Measurements from ENCODE around the gene NCKAP5L.
"Not testable (repeated sequence)": the region's sequence is repeated elsewhere in the genome, so short reads cannot be mapped to it uniquely, and the experiment has no call there.

NCKAP5L gene

DNA sequence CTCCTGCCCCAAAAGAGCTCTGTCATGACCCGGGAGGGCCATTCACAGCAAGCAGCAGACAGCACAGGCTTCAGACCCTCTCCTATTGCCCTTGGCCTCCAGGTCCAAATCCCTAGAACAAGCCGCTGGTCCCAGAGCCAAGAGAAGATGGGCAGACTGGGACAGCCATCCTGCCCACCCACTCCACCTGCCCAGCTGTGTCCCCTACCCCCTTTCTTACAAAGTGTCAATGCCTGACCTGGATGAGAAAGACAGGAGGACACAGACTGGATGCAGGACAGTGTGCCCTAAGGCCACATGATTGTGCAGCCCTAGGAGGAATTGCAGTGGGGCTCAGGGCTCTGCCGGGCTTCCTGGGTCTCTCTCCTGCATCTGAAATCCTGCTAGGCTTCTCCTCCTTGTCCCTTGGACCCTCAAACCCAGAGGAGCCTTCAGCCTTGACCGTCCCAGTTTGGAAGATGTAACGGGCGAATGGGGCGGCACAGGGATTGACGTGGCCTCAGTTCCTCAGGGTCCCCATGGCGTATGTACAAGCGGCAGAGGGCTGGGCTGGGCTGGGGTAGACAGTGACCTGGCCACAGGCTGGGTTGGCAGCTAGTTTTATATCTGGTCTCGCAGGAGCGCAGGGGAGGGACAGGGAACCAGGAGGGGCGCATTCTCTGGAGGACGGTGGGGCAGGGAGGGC is 41.7 kb upstream of the NCKAP5L start:
- Mint-ChIP-seq H3K27ac (ENCODE audit: low read depth) (no peak overlapping the region), H3K27me3 (peaks cover 11% of the 10 kb centered on the region), H3K36me3 (ENCODE audit: insufficient read depth) (no peaks in the 10 kb centered on the region), H3K4me1 (no peaks in the 10 kb centered on the region), H3K9me3 (no peaks in the 10 kb centered on the region), H3K4me3 (no peak overlapping the region)
- DNase-seq (ENCODE audit: low spot score in 2 of 2) (no peak), ATAC-seq (replicated peaks; ENCODE audit: extremely low read depth, poor library complexity, severe bottlenecking) (no peak)

DNA sequence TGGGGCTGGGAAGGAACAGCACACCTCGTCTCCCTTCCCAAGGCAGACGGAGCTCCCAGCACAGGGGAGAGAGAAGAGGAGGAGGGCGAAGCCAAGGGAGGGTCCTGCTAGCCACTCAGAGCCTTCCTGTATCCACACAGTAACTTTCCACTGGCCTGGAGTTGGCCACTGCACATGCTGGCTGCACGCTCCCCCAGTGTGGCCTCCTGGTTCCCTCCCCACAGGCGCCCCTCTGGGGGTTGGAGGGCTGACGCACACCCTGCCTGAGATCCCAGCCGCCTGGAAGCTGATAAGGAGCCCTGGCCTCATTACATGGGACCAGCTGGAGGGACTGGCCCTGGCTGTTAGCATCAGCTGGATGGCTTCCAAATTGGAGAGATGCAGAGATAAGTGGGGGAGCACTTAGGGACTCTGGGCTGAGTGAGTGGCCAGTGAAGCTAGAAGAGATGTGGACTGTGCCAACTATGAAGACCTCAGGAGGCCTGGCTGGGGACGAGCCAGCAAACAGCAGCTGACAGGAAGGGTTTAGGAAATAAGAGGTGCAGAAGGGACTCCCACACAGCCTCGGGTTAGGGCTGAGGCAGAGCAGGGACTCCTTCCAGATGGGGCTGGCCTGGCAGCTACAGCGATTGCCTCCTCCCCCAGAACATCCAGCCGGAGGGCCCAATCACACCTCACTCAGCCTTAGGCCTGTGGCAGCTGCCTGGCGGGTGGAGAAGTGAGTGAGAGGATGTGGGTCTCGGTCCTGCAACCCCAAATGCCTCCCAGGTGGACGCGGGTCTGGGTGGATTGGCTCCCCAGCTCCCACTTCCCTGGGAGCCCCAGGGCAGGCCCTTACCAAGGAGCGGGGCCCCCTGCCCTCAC is 41.0 kb upstream of the NCKAP5L start:
- H3K27ac Mint-ChIP-seq (ENCODE audit: low read depth): no peak overlapping the region
- H3K4me1 Mint-ChIP-seq: no peaks in the 10 kb centered on the region
- no peaks in the 10 kb centered on the region for H3K36me3 Mint-ChIP-seq (ENCODE audit: insufficient read depth)
- no peaks in the 10 kb centered on the region for H3K9me3 Mint-ChIP-seq
- no peak overlapping the region for H3K4me3 Mint-ChIP-seq
- peaks cover 19% of the 10 kb centered on the region for H3K27me3 Mint-ChIP-seq
- DNase-seq (ENCODE audit: low spot score in 2 of 2) (no peak), ATAC-seq (replicated peaks; ENCODE audit: extremely low read depth, poor library complexity, severe bottlenecking) (no peak)

DNA sequence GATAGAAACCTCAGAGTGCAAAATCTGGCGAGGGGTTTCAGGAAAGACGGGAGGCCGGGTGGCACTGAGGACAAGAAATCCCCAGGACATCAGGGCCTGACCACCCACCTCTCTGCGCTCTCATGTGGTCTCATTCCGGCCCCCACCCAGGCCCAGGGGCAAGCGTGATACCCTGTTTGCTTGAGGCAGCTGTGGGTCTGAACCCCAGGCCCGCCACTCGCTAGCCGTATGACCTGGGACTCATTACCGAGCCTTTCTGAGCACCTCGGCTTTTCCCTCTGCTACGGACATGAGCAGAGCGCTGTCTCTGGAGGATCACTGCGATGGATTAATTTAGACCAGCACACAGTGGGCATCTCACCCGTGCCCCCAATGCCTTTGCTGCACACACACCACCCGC is 40.2 kb upstream of the NCKAP5L start:
- Mint-ChIP-seq H3K4me3 (no peak overlapping the region), H3K9me3 (no peaks in the 10 kb centered on the region), H3K36me3 (ENCODE audit: insufficient read depth) (no peaks in the 10 kb centered on the region), H3K27ac (ENCODE audit: low read depth) (no peak overlapping the region), H3K27me3 (peaks cover 21% of the 10 kb centered on the region), H3K4me1 (no peaks in the 10 kb centered on the region)
- no peak for DNase-seq (ENCODE audit: low spot score in 2 of 2)
- ATAC-seq (replicated peaks; ENCODE audit: extremely low read depth, poor library complexity, severe bottlenecking): no peak

DNA sequence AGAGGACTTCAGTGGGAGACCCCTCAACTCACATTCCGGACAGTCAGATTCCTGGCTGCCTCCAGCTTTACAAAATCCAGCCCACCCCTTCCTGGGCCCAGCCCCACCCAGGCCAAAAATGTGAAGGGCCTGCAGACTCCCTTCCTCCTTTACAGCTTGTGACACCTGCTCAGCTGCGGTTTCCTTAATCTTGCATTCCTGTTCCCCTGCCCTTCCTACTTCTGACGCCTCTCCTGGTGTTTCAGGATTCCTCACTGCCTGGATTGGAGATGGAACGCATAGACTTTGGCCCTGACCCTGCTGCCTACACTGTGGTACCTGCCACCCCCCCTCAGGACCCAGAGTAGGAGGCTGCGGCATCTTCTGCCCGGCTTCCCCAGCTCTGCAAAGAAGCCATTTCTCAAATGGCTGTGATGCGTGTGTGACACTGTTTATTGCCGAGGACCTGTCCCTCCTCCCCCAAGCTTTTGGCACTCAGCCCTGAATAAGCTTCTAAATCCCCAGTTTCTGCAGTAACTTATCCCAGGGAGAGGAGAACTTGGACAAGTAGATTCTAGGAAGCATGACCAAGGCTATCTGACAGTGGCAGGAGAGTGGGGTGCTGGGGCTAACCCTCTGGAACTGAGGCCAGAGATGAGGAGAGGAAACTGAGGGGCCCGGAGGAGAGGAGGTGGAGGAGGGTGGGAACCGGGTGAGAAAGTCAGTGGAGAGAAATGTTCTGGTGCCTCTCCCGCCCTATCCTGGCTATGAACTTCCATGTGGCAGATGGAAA is 39.5 kb upstream of the NCKAP5L start:
- no peak for DNase-seq (ENCODE audit: low spot score in 2 of 2)
- ATAC-seq (replicated peaks; ENCODE audit: extremely low read depth, poor library complexity, severe bottlenecking): no peak
- Mint-ChIP-seq H3K9me3 (no peaks in the 10 kb centered on the region), H3K4me3 (no peak overlapping the region), H3K27me3 (peaks cover 21% of the 10 kb centered on the region), H3K4me1 (no peaks in the 10 kb centered on the region), H3K27ac (ENCODE audit: low read depth) (no peak overlapping the region), H3K36me3 (ENCODE audit: insufficient read depth) (no peaks in the 10 kb centered on the region)

DNA sequence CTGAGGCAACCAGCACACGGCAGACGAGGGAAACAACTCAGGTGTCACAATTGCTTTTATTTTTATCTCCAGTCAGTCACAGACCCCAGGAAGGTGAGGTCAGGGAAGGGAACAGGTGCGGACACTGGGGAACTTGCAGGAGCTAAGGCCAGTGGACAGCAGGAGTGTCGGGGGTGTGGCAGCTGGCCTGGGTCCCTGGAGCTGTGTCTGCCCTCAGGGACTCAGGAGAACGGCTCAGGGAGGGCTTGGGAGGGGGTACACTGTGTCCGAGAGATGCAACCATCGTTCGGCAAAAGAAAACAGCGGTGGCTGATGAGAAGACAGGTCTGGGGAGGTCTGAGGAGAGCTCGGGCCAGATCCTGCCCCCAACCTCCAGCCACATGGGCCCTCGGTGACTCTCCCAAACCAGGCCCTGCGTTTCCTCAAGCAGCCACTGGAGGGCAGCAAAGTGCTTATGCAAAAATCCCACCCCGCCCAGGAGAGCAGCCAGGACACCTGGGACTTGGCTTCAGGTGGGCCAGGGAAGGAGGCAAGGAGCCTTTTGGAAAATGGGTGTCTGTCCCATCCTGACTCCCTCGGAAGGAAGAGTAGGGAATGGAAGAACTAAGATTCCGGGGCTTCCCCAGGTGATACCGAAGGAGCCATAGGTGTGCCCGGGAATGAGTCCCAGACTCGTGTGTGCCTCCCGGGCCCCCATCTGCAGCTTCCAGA is 38.8 kb upstream of the NCKAP5L start:
- Mint-ChIP-seq H3K27ac (ENCODE audit: low read depth) (no peak overlapping the region), H3K4me1 (no peaks in the 10 kb centered on the region), H3K27me3 (peaks cover 21% of the 10 kb centered on the region), H3K36me3 (ENCODE audit: insufficient read depth) (no peaks in the 10 kb centered on the region), H3K4me3 (no peak overlapping the region), H3K9me3 (no peaks in the 10 kb centered on the region)
- peak; percentile 58 for ATAC-seq (replicated peaks; ENCODE audit: extremely low read depth, poor library complexity, severe bottlenecking)
- DNase-seq (ENCODE audit: low spot score in 2 of 2): peak; percentile 61 to 71

DNA sequence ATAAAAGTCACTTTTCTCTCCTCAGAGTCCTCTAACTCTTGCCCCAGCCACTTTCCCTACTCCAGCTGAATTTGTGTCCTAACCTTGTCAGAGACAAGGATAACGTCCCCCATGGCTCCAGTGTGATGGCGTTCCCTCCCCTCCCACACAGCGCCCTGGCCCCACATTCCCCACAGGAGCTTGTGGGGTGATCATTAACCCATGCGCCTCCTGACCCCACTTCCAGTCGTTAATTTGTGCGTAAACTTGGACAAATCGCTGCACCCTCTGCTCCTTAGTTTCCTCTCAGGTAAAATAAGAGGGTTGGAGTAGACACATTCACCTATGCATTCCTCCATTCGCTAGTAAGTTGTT is 37.5 kb upstream of the NCKAP5L start:
- peaks cover 21% of the 10 kb centered on the region for H3K27me3 Mint-ChIP-seq
- DNase-seq (ENCODE audit: low spot score in 2 of 2): no peak
- ATAC-seq (replicated peaks; ENCODE audit: extremely low read depth, poor library complexity, severe bottlenecking): no peak
- H3K4me3 Mint-ChIP-seq: no peak overlapping the region
- no peaks in the 10 kb centered on the region for H3K36me3 Mint-ChIP-seq (ENCODE audit: insufficient read depth)
- H3K4me1 Mint-ChIP-seq: no peaks in the 10 kb centered on the region
- no peak overlapping the region for H3K27ac Mint-ChIP-seq (ENCODE audit: low read depth)
- no peaks in the 10 kb centered on the region for H3K9me3 Mint-ChIP-seq

DNA sequence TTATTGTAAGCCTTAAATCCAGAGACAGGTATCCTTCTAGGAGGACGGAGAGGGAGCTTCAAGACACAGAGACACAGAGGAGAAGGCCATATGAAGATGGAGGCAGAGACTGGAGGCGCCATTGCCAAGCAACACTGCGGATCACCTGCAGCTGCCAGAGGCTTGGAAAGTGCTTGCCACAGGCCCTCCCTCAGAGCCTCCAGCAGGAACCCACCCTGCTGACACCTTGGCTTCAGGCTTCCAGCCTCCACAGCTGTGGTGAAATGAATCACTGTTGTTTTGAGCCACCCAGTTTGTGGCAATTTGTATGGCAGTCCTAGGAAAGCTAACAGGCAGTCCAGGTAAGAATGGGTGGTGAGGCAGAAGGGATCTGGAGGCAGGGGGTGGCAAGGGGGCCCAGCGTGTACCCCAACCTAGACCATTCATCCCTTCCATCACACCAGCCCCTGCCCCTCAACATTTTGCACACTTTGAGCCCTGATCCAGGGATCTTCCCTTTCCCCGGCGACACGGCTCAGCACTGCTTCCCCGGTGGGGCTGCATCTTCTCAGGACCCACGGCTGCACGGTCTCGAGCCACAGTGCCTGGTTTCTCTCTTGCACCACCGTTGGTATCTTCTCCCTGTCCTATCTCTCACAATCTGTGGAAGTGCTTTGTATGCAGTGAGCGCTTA is 37.0 kb upstream of the NCKAP5L start:
- no peak for ATAC-seq (replicated peaks; ENCODE audit: extremely low read depth, poor library complexity, severe bottlenecking)
- DNase-seq (ENCODE audit: low spot score in 2 of 2): no peak
- Mint-ChIP-seq H3K27ac (ENCODE audit: low read depth) (no peak overlapping the region), H3K27me3 (peaks cover 21% of the 10 kb centered on the region), H3K36me3 (ENCODE audit: insufficient read depth) (no peaks in the 10 kb centered on the region), H3K4me3 (no peak overlapping the region), H3K9me3 (no peaks in the 10 kb centered on the region), H3K4me1 (no peaks in the 10 kb centered on the region)

DNA sequence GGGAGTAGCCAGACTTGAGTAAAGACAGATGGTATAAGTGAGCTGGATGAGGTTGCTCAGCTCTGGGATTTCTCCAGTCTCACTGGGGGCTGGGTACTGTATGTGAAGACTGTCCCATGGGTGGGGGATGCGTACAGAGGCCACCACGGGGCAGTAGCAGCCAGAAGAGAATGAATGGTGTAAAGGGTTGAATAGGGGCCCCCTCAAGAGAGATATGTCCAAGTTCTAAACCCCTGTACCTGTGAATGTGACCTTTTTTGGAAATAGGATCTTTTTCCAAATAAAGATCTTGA is 36.5 kb upstream of the NCKAP5L start:
- DNase-seq (ENCODE audit: low spot score in 2 of 2) (no peak), ATAC-seq (replicated peaks; ENCODE audit: extremely low read depth, poor library complexity, severe bottlenecking) (no peak)
- H3K4me1 Mint-ChIP-seq: no peaks in the 10 kb centered on the region
- no peak overlapping the region for H3K27ac Mint-ChIP-seq (ENCODE audit: low read depth)
- no peaks in the 10 kb centered on the region for H3K9me3 Mint-ChIP-seq
- H3K4me3 Mint-ChIP-seq: no peak overlapping the region
- H3K27me3 Mint-ChIP-seq: peaks cover 21% of the 10 kb centered on the region
- H3K36me3 Mint-ChIP-seq (ENCODE audit: insufficient read depth): no peaks in the 10 kb centered on the region

DNA sequence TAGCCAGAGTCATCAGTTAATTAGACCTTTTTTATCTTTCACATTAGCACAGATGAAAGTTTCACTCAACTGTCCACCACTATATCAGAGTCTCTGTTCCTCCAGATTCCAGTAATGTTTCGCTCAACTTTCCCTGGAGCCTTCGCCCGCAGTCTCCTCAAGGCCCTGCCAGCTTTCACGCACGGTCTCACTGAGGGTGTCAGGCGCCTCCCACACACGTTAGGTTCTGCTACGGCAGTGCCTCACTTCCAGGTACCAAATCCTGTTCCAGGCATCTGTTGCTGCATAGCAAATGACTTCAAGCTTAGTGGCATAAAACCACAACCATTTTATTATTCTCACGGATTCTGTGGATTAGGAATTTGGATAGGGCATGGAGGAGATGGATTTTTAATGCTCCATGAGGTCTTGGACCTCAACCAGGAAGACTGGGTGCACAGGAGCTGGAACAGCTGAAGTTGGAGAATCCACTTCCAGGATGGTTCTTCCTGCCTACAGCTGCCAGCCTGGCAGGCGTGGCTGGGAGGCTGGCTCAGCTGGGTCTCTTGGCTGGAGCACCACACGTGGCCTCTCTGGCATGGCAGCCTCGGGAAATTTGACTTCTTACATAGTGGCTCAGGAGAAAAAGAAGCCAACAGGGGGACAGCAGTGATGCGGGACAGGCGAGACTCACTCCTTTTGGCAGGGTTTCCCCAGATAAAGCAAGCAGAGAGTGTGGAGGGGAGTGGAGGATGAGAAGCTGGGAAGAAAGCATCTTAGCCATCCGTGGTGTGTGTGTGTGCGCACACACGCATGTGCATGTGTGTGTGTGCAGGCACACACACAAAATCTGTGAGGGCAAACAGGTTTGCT is 36.0 kb upstream of the NCKAP5L start:
- Mint-ChIP-seq H3K4me3 (no peak overlapping the region), H3K36me3 (ENCODE audit: insufficient read depth) (no peaks in the 10 kb centered on the region), H3K27ac (ENCODE audit: low read depth) (no peak overlapping the region), H3K4me1 (no peaks in the 10 kb centered on the region), H3K9me3 (no peaks in the 10 kb centered on the region), H3K27me3 (peaks cover 21% of the 10 kb centered on the region)
- ATAC-seq (replicated peaks; ENCODE audit: extremely low read depth, poor library complexity, severe bottlenecking): no peak
- DNase-seq (ENCODE audit: low spot score in 2 of 2): no peak

DNA sequence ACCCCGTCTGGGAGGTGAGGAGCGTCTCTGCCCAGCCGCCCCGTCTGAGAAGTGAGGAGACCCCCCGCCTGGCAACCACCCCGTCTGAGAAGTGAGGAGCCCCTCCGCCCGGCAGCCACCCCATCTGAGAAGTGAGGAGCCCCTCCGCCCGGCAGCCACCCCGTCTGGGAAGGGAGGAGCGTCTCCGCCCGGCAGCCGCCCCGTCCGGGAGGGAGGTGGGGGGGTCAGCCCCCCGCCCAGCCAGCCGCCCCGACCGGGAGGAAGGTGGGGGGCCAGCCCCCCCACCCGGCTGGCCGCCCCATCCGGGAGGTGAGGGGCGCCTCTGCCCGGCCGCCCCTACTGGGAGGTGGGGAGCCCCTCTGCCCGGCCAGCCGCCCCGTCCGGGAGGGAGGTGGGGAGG is 32.7 kb upstream of the NCKAP5L start:
- not testable (repeated sequence) for H3K4me1 Mint-ChIP-seq; ATAC-seq (replicated peaks; ENCODE audit: extremely low read depth, poor library complexity, severe bottlenecking)

DNA sequence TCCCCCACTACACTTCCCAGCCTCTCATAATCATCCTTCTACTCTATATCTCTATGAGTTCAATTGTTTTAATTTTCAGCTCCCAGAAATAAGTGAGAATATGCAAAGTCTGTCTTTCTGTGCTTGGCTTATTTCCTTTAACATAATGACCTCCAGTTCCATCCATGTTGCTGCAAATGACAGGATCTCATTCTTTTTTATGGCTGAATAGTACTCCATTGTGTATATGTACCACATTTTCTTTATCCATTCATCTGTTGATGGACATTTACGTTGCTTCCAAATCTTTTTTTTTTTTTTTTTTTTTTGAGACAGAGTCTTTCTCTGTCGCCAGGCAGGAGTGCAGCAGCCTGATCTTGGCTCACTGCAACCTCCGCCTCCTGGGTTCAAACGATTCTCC is 27.7 kb upstream of the NCKAP5L start:
- ATAC-seq (replicated peaks; ENCODE audit: extremely low read depth, poor library complexity, severe bottlenecking); H3K4me3 Mint-ChIP-seq; H3K27ac Mint-ChIP-seq (ENCODE audit: low read depth); DNase-seq (ENCODE audit: low spot score in 2 of 2); H3K36me3 Mint-ChIP-seq (ENCODE audit: insufficient read depth); H3K9me3 Mint-ChIP-seq; H3K4me1 Mint-ChIP-seq: not testable (repeated sequence)
- peaks cover 20% of the 10 kb centered on the region for H3K27me3 Mint-ChIP-seq

More for the DNA sequence above, 32.7 kb upstream of the NCKAP5L start:
- not testable (repeated sequence) for DNase-seq (ENCODE audit: low spot score in 2 of 2); H3K27ac Mint-ChIP-seq (ENCODE audit: low read depth); H3K4me3 Mint-ChIP-seq; H3K36me3 Mint-ChIP-seq (ENCODE audit: insufficient read depth); H3K9me3 Mint-ChIP-seq
- peaks cover 20% of the 10 kb centered on the region for H3K27me3 Mint-ChIP-seq

Data from central memory CD8-positive, alpha-beta T cell (primary cell).